ENCODE data around the gene TUBGCP2.

The TUBGCP2 gene

DNA sequence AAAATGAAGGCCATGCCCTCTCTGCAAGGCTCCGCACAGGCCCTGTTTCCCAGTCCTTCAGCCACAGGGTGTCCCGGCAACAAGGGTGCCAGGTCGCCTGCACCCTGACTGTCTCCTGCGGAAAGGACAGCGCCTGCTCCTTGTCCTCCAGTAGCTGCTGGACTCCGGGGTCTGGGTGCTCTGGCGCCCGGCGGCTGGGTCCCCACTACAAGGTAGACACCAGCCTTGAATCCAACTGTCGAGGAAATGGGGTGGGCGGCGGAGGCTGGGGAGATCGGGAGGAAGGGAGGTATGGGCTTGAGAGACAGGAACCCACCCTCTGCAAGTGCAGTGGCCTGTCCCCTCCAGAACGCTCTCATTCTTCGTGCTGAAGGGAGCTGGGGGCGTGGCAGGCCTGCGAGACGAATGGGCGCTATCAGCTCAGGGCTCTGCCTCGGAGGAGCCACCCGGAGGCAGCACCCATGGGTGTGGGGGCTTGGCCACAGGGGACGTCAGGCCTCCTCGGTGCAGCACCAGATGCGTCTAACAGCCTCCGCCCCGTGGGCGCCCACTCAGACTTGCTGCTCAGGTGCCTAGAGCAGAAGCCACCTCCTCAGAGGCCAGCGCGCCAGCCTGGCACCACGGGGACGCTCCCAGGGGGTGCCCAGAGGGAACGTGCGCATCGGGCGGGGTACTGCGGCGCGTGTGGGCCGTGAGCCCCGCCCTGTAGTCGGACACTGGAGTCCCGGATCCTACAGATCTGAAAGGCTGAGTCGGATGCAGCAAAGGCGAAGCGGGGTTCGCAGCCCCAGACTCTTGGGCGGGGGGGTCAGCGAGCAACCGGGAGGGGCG is 47.6 kb downstream of the TUBGCP2 start:
- peak; percentile 70 for DNase-seq

DNA sequence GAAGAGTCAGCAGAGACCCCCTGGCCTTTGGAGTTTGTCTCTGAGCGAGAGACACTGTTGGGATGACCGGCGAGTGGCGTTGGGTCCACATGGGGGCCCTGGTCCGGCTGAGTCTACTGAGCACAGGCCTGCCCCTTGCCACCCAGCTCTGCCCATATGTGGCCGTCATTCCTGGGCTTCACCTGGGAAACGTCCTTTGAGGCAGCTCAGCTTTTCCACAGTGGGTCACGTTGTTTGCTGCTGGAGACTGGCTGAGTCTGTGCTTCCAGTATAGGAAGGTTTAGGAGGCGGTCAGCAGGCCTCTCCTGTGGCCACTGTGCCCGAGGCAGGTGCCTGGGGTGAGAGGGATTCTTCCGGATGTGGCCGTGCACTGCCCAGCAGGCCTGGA is 49.1 kb downstream of the TUBGCP2 start:
- DNase-seq, result no peak

DNA sequence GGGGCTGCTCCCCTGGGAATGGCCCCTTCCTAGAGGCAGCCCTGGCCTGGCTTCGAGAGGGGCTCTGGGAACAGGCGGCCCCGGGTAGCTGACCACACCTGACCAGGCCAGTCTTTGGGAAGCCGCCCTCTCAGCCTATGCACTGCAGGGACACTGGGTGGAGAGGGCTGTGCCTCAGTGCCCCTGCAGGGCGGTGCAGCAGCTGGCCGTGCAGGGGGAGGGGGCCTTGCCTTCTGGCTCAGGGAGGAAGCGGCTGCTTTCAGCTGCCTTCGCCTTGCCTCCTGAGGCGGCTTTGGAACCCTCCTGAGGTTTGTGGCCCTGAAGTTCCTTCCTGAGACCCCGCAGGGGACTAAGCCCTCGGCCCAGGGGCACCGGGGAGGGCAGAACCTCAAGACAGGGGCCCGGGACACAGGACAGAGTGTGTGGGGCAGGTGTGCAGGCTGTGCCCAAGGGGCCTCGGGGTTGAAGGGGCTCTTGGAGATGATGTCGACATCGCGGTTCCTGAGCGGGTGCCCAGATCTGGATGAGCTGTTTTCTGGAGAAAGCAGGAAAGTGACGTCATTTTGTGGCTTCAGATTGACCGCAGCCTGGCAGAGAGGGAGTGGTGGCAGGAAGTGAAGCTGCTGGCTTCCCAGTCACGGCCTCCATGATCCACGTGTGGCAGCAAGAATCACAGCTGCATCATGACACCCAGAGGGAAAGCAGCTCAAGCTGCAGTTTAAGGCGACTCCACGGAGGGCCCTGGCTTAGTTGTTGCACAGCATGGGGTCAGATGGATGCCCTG is 49.7 kb downstream of the TUBGCP2 start:
- peak; percentile 86 for DNase-seq

DNA sequence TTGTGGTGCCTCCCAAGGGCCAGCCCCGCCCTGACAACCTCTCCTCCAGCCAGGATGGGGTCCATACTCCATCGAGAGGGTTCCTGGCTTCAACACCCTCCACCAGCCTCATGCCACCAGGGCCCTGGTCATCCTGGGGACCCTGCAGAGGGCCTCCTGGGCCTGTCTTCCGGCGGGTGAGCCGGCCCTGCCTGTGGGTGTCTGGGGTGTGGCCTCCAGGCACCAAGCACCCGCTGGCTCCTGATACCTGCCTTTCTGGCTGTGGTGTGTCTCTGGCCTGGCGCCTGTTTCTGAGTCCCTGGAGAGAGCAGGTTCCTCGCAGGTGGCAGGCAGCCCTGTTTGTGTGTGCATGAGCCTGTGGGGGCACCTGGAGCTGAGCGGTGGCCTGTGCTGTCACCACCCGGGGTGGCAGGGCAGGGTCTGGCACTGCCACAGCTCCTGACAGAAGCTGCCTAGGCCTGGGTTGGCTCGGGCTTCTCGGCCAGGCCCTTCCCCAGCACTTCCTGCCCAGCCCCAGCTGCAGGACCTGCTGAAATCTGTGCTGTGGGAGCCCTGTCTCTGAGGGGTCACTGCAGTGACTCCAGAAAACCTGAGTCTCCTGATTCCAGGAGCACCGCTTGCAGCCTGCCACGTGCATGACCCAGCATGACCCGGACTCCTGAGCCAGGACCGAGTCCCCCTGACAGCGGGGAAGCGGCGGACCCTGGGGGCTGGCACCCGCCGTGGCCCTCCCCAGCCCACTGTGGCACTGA is 50.4 kb downstream of the TUBGCP2 start:
- peak; percentile 38 for DNase-seq

DNA sequence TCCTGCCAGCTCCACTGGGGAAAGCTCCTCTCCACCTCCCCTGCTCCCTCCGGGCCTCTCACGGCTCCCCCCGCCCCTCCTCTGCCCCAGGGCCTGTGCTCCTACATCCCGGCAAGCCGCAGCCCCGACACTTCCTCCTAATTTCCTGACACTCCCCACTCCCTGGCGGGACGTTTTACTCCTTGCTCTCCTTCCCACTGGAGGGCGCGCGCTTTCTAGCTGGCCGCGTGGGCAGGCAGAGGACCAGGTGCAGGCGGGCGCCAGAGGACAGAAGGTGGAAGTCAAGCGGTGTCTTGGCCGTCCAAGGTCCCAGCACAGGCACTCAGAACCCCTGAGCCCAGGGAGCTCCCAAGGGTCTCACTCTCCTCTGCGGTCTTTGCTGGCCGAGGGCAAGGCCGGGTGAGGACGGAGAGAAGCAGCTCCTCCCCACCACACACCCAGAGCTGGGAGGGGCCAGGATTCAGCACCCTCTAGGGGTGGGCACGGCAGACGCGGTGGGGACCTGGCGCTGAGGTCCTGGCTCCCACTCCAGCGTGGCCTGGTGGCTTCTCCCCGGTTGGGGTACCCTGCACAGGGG is 51.1 kb downstream of the TUBGCP2 start:
- peak; percentile 34 for DNase-seq

DNA sequence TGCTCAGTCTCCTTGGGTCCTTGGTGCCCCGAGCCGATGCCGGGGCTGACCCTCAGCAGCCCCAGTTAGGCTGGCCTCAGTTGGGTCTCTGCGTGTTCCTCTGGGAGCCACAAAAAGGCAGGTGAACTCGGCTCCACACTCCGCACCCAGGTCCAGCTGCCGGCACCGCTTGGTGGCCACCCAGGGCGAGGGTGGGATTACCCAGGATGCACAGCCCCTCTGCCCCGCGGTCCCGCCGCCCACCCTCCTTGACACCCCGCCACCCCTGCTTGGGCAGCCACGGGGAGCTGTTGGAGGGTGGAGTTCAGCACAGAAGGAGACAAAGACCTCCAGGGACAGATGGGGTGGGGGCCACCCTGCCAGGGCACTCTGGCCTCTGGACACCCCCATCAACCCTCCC is 53.3 kb downstream of the TUBGCP2 start:
- DNase-seq, result no peak

DNA sequence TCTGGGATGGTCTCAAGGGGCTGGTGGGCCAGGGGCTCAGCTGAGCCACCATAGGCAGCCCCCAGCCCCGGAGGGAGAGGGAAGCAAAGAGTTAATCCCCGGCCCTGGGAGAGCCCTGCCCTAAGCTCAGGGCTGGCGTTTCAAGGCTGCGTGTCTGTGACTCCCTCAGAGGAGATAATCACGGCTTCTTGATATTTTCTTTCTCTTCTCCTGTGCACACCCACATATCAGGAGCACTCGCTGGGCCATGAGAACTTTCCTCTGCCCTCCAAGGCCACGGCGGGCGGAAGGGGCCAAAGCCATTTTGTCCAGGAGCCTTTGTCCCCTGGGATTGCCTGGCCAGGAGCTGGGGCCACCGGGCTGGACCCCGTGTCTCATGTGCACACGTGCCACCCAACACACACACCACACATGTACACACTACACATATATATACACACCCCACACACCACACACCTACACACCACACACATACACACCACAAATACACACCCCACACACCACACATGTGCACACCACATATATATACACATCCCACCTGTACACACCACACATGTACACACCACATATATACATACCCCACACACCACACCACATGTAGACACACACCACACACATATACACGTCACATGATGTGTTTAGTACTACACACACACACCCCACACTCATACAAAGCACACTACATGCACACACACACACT is 54.1 kb downstream of the TUBGCP2 start:
- DNase-seq, result no peak

DNA sequence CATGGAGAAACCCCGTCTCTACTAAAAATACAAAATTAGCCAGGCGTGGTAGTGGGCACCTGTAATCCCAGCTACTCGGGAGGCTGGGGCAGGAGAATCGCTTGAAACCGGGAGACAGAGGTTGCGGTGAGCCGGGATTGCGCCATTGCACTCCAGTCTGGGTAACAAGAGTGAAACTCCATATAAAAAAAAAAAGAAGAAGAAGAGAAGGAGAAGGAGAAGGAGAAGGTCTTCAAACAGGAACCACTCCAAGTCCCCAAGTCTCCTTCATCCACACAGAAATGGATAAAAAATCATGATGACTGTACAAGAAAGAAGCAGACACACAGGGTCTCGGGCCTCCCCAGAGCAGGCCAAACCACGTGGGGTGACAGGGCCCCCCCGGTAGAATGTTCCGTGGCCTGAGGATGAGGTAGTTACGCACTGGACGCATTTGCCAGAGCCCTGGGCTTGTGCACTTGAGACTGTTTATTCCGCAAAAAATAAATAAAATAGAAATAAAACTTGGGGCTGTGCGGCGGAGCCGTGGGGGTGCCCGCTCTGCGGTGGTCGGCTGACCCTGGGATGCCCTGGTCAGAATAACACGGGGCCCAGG is 55.2 kb downstream of the TUBGCP2 start:
- DNase-seq, result no peak

DNA sequence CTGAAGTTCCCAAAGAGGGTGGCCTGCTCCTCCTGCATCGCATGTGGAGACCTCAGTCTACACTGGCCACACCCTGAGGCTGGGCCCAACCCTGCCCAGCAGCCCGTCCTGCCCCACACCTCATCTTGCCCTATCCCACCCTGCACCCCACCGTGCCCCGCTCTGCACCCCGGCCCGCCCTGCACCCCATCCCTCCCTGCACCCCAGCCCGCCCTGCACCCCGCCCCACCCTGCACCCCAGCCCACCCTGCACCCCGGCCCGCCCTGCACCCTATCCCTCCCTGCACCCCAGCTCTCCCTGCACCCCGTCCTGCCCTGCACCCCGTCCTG is 56.5 kb downstream of the TUBGCP2 start:
- DNase-seq, result no peak

DNA sequence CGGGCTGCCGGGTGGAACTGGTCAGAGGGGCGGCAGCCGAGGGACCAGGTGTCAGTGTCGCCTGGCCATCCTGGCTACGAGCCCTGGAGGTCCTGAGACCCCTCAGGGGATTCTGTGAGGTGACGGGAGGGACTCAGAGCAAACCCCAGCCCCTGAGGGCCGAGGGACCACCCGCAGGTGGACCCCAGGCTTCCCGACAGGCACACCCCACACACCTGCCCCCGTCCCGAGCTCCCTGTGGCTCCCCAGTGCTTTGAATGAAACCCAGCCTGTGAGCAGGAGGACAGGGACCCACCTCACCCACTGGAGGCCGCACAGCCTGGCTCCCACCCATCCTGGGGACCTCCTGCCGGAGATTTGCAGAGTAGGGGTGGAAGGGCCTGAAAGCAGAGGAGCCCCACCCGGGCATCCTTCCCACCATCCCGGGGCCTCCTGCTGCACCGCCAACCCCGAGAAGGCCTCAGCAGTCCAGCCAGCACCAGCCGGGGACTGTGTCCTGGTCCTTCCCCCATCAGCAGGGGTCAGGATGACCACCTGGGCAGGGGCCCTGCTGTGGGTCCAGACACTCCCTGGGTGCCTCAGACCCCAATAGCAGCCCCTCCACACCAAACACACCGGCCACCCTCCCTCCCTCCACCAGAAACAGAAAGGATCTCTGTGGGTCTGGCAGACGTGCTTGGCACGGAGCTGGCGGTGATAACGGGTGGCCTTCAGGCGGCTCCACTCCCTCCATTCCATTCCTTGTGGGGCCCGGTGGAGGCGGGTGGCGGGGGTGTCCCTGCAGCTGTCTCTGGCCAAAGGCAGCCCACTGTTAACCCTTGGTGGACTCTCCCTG is 57.1 kb downstream of the TUBGCP2 start:
- DNase-seq, result no peak

DNA sequence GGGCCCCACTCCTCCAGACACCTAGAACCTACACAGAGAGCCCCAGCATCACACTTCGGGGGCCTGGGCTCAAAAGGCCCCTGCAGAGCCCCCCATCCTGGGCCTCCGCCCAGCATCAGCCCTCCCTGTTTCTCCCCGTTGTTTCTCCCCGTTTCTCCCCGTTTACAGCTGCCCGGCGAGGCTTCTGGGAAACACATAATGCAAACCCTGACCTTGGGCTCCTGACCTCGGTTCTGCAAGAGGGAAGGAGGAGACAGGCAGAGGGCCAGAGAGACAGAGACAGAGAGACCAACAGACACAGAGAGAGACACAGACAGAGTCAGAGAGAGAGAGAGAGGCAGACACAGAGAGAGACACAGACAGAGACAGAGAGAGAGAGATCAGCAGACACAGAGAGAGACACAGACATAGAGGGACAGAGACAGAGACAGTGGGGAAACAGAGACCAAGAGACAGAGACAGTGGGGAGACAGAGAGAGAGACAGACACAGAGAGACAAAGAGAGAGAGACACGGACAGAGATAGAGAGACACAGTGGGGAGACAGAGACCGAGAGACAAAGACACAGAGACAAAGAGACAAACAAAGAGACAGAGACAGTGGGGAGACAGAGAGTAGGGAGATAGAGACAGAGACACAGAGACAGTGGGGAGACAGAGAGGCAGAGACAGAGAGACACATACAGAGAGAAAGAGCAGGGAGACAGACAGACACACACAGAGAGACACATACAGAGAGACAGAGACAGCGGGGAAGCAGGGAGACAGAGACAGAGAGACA is 58.5 kb downstream of the TUBGCP2 start:
- no peak for DNase-seq

DNA sequence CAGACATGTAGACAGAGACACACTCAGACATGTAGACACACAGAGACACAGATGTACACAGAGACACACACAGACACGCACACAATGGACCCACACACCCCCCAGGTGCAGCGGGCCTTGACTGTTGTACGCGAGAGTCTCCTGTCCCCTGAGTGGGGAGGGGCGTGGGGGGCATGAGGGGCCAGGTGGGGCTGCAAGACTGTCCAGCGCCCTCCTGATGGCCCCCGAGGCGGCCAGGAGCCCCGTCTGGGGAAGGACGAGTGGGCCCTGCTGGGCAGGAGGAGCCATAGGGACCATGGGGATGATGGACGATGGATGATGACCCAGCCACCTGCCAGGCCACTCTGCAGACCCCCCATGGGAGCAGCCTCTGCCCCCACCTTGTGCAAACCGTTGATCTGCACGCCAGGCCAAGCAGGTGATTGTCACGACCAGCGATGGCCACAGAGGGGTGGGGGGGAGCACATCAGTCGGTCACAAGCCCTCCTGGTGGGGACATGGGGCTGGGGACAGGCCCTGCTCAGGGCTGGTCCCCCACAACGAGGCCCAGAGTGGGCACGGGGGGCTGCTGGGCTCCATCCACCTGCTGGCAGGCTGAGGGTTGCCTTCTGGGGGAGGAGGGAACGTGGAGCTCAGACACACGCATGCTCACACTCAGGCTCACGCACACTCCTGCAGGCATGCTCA is 59.4 kb downstream of the TUBGCP2 start:
- no peak for DNase-seq

DNA sequence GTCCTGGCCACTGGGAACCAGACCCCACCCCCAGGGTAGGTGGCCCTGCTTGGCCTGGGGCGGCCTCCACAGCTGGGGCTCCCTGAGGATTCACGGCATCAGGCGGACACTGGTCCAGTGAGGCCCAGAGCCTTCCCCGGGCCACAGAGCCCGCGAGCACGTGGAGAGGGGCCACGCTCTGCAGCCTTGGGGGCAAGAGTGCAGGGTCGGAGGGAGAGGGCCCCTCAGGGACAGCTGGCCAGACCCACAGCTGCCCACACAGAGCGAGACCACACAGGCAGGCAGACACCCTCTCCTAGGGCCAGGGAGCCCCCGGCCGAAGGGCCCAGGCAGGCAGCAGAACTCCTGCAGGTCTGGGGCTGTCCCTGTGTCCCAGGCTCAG is 60.3 kb downstream of the TUBGCP2 start:
- DNase-seq, result no peak

DNA sequence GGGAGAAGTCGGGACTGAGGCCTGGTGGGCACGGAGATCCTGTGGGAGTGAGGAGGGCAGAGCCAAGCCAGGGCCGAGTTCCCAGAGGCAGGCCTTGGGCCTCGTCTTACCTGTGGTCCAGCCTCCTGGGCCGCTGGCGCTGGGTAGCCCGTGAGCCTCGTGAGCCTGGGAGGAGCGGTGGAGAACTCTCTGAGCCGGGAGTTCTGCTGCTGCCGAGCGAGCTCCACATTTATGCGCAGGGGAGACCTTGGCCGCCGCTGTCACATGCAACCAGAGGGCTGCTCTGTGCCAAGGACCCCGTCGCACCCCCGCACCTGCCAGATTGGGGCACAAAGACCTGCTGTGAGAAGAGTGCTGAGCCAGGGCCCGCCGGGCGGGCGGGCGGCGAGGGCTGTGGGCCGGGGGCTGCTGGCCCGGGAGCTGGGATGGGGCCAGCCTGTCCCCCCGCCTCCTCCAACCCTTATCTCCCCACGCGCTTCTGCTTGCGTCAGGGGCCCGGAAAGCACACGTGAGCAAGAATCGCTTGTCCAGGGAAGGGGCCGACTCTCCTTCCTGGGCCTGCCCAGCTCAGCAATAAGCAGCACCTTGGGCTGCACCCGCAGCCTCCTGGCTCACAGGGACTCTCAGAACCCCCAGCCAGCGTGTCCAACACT is 60.9 kb downstream of the TUBGCP2 start:
- no peak for DNase-seq

DNA sequence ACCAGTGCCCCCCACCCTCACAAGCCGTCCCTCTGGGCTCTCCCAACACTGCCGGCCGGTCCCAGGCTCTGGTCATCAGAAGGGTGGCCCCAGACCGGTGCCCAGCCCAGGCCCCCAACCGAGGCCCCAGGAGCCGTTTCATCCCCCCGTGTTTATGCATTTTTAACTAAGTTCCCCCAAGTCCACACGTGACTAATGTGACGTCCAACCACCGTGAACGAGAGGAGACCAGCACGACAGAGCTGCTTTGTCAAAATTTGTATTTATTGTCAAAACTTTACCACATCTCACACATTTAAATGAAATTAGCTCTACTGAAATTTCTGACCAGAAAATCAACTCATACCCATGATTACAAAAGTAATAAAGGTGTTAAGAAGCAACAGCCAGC is 62.4 kb downstream of the TUBGCP2 start:
- DNase-seq, result no peak

DNA sequence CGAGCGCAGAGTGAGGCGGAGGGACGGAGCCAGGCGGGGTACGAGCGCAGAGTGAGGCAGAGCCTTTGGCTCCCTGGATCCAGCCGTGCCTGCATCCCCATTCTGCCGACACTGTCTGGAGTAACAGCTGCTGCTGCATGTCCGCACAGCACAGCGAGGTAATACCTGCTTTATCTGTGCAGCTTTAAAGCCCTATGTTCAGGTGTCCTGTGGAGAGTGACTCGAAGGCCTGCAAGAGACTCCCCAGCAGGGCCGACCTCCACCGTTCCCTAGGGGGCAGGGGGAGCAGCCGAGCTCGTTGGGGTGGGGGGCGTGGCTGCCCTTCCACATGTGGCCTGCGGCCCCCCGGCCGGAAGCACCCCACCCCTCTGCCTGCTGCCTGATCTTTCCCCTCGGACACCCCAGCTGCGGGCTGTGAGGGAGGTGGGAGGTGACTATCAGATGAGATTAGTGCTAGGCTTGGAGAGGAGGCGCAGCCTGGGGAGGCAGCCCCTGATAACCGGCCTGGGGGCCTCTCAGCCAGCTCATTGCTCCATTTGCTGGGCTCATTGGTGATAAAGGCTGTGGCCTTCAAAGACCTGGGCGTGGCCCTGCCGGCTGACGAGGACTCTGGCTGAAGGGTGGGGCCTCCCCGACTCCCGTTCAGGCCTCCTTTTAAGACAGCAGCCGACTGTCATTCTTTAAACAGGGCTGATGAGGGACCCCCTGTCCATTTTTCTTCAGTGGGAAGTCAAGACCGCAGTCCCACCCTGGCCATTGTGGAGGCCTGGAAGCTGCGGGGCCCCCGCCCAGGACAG is 63.0 kb downstream of the TUBGCP2 start:
- DNase-seq, result no peak

DNA sequence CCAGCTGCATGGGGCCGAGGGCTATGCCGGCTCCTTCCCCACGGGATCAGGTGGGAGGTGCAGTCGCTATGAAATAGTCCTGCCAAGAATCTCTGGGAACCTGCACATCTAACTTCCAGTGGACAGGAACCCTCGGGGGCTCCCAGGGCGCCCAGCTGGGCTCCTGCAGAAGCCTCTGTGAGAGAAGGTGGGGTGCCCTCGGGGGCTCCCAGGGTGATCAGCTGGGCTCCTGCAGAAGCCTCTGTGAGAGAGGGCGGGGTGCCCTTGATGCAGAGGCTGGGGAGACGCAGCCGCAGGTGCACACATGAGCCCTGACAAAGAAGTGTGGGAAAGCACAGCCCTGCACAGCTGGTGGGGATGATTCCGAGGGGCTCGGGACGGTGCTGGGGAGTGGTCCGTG is 65.1 kb downstream of the TUBGCP2 start:
- no peak for DNase-seq

DNA sequence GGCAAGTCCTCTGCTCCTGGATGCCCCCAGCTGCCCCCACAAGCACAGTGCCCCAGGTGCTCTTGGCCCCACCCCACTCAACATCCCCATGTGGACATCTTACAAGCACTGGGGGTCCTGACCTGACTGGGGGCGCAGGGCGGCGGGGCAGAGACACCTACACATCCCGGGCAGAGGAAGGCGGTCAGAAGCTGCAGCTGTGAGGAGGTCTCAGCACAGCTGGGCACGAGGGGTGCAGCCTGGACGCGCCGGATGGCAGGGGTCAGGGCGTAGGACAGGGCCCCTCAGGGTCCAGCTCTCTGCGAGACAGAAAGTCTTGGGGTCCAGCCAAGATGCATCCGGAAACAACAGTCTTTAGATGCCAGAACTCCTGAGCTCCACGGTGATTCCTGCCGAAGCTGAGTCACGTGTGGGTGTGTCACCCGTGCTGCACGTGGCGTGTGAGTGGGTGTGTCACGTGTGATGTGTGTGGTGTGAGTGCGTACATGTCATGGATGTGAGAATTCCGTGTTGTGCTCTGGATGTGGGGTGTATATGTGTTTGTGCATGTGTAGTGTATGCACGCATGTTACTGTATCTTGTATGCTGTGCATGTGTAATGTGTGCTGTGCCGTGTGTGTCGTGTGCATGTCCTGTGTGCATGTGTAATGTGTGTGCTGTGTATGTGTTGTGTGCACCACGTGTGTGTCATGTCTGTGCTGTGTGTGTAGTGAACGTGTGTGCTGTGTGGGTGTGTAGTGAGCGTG is 65.9 kb downstream of the TUBGCP2 start:
- DNase-seq, result no peak
